ENCODE data around the gene ATF4.

The ATF4 gene

DNA sequence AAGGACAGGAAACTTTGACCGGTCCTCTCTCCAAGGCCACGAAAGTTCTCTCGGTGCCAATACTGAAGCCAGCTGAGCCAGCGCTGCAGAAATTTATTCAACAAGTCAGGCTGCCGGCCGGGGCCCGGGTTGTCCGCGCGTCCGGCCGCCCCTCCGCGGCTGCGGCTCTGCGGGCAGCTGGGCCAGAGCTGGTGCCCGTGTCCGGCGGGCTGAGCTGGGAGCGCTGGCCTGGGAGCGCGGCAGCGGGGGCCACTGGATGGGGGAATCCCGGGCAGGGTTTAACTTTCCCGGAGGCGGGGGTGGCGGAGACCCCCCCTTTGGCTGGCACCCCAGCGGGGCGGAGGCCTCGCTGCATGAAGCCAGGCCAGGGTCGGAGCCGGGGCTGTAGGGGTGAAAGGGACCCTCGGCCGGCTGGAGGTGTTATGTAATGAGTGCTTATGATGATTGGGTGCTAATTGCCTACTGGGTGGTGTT is 37.9 kb downstream of the ATF4 start:
- DNase-seq (ENCODE audit: low read depth) = no peak

DNA sequence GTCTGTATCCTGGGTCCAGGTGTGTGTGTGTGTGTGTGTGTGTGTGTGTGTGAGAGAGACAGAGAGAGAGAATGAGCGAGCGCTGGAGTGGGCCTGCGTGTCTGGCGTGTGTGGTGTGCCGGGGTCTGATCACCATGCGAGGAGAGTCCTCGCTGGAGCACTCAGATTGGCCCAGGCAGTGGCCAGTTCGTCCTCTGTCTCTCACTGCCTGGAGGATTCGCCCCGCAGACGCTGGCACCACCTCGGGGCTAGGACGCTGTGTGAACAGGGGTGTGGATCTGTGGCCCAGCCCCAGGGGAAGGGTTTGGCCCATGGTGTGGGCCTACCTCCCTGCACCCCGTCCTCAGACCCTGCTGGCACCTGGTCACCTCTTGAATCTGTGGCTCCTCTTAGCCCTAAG is 38.6 kb downstream of the ATF4 start:
- no peak for DNase-seq (ENCODE audit: low read depth)

DNA sequence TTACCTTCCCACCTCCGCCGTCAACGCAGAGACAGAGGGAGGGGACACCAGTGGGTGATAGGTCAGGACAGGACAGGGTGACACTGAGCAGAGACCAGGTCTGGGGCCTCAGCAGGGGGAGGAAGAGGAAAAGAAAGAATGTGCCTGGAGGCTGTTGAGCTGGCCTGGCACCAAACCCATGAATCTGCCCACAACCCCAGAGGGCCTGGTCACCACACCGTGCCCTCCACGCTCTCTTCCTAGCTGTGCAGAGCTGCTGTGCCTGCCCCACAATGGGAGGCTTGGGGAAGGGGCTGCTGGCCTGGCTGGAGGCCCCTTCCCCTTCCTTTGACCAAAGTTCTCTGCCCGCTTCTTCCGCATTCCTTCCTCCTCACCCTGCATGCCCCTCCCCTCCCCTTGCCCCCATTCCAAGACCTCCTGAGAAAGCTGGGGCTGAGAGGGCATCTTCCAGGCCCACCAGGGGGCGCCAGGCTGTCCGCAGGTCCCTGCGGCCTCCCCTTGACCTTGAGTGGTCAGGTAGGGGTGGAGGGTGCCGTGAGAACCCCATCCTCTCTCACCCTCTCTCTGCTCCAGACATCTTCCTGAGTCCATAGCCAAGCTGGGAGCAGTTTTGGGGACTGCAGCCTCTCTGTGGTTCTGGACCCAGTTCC is 39.2 kb downstream of the ATF4 start:
- no peak for DNase-seq (ENCODE audit: low read depth)

DNA sequence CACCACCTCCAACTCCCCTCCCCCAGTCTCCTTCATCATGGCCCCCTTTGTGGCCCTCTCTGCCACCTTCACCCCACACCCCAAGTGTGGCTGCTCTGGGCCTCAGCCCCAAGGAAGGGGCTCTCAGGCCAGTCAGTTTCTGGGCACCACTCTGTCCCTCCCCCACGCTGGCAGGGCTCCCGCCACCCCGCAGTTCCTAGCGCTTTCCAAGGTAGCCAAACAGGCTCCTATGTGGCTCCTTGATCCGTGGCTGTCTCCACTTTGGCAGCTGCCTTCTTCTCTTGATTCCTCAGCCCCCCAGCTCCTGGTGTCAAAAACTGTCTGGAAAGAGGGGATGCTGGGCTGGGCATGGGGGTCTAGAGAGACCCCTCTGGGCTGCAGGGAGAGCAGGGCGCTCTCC is 39.8 kb downstream of the ATF4 start:
- no peak for DNase-seq (ENCODE audit: low read depth)

DNA sequence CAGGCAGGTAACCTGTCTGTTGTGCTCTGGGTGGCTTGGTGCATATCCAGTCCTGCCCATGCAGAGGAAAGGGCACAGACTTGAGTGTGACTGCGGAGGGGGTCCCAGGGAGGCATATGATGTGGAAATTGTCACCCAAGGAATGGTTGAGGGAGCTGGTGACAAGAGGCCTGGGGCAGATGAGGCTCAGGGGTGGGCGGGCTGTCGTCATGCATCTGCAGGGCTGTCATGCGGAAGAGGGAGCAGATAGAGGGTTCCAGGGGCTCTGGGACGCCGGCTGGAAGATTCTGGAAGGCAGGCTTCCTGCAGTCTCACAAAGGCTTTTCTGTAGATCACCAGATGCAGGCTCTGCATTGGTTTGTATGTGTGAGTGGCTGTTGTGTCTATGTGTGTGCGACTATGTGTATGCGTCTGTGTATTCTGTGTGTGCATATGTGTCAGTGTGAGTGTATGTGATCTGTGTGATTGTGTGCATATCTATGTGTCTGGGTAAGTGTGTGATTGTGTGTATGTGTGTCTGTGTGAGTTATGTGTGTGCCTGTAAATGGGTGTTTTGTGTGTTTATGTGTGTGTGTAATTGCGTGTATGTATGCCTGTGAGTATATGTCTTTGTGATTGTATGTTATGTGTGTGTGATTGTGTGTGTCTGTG is 42.6 kb downstream of the ATF4 start:
- no peak for DNase-seq (ENCODE audit: low read depth)

DNA sequence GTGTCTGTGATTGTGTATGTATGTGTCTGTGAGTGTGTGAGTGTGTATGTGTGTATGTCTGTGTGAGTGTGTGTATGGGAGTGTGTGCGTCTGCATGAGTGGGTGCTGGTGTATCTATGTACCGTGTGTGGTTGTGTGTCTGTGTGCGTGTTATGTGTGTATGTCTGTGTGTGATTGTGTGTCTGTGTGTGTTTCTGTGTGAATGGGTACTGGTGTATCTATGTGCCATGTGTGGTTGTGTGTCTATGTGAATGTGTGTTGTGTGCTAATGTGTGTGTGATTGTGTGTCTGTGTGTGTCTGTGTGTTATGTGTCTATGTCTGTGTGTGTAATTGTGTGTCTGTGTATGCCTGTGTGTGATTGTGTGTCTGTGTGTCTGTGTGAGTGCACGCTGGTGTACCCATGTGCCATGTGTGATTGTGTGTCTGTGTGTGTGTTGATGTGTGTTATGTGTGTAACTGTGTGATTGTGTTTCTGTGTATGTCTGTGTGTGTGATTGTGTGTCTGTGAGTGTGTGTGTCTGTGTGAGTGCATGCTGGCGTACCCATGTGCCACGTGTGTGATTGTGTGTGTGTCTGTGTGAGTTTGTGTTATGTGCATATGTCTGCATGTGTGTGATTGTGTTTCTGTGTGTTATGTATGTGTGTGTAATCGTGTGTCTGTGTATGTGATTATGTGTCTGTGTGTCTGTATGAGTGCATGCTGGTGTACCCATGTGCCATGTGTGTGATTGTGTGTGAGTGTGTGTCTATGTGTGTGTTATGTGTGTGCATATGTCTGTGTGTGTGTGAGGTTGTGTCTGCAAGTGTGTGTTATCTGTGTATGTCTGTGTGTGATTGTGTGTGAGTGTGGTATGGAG is 43.4 kb downstream of the ATF4 start:
- DNase-seq (ENCODE audit: low read depth) = no peak

DNA sequence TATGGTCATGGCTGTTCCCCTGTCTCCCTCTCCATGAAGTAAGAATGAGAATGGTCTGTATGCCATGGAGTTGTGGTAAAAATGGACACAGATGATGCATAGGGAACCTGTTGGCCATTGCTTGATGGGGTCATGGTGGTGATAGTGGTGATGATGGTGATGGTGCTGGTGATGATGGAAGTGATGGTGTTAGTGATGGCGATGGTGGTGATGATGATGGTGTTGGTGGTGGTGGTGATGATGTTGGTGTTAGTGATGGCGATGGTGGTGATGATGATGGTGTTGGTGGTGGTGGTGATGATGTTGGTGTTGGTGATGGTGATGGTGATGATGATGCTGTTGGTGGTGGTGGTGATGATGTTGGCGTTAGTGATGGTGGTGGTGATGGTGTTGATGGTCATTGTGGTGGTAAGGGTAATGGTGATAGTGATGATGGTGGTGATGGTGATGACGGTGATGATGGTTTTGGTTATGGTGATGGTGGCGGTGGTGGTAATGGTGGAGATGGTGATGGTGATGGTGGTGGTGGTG is 45.1 kb downstream of the ATF4 start:
- DNase-seq (ENCODE audit: low read depth) = no peak

DNA sequence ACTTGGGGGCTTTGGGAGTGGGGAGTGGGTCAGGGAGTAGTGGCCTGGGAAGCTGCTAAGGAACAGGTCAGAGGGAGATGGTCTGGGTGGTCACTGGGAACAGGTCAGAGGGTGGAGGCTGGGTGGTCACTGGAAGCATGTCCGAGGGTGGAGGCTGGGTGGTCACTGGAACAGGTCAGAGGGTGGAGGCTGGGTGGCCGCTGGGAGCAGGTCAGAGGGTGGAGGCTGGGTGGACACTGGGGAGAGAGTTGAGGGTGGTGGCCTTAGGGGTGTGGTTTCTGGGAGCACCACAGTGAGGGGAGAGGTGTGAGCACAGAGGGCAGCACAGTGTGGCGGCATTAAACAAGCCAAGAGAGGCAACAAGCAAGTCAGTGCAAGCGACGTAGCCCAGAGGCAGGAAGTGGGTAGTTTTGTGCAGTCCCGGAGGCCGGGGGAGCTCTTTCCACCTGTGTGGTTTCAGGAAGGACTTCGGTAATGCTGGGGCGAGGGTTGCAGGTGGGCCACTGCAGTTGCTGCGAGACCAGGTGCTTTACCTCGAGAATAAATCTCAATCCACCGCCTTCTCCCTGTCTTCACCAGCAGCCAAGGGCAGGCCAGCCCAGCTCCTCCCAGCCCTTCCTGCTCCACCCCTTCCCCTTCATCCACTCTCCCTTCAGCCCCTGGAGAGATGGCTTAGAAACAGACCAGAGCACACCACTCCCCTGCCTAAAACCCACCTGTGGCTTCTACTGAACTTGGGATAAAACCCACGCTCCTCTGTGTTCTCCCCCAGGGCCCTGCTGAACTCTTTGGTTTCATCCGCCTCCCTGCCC is 47.0 kb downstream of the ATF4 start:
- DNase-seq (ENCODE audit: low read depth) = no peak

DNA sequence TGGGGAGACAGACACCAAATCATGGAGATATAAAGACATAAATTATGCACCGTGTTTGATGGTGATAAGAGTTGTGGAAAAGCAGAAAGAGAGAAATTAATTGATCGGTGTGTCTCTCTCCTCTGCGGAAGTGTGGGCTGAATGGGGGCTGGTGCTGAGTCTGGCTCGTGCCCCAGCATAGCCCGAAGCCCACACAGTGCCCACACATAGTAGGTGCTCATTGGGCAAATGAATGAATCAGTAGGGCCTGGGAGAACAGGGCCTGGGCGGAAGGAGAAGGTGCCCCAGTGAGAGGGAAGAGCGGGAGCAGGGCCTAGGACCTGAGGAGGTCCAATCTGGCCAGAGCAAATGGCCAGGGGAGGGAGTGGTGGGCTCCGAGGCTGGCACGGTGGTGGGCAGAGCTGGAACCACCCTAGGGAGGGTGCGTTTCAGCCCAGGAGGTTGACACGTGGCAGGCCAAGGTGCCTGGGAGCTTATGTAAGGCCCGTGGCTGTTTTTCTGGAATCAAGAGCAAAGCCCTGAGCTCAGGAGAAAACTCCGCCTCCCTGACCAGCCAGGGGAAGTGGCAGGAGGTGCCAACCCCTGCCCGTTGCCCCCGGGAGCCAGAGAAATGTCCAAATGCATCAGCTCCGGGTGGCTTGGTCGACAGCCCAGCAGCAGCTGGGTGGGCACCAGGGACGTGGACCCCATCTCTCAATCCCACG is 48.1 kb downstream of the ATF4 start:
- no peak for DNase-seq (ENCODE audit: low read depth)

DNA sequence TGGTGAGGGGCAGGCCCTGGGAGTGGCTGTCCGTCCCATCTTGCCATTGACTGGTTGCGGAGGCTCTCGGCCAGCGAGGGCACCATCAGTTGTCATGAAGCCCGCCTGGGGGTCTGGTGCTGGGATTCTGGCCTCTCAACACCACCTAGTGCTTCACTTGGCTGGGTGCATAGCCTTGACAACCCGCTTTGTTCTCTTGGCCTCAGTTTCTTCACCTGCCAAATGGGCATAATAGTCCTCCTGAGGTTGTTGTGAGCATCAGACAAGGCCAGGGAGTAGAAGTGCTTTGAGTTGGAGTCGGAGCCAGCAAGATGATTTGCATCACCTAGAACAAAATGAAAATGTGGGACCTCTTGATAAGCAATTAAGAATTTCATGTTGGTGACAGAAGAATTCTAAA is 48.7 kb downstream of the ATF4 start:
- no peak for DNase-seq (ENCODE audit: low read depth)

DNA sequence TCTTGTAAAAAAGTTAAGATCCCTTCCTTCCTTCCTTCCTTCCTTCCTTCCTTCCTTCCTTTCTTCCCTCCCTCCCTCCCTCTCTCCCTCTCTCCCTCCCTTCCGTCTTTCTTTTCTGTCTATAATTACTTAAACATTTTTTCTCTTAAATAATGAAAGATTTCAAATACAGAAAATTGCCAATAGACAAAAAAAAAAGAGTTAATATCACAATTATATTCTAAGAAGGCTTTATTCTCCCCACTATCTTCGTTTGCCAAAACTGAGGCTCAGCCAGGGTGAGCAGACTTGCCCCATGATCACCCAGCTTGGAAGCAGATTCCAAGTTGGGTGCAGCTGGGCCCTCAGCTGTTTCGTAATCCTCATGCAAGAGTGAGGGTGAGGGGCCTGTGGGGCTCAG is 49.9 kb downstream of the ATF4 start:
- no peak for DNase-seq (ENCODE audit: low read depth)

DNA sequence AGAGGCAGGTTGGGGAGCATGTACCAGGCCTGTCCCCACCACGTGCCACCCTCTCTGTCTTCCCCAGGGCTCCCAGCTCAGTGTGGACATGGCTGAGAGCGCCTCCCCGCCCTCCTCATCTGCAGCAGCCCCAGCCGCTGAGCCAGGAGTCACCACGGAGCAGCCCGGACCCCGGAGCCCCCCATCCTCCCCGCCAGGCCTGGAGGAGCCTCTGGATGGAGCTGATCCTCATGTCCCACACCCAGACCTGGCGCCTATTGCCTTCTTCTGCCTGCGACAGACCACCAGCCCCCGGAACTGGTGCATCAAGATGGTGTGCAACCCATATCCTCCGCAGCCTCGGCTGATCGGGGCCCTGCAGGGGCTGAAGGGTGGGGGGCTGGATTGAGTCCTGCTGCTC is 50.3 kb downstream of the ATF4 start, which contains the start of gene CACNA1I:
Gene CACNA1I (plus strand): TSS at position 89 of the 400 bp plus-strand sequence. CDS start 0 bp downstream, at position 89.
- no peak for DNase-seq (ENCODE audit: low read depth)

DNA sequence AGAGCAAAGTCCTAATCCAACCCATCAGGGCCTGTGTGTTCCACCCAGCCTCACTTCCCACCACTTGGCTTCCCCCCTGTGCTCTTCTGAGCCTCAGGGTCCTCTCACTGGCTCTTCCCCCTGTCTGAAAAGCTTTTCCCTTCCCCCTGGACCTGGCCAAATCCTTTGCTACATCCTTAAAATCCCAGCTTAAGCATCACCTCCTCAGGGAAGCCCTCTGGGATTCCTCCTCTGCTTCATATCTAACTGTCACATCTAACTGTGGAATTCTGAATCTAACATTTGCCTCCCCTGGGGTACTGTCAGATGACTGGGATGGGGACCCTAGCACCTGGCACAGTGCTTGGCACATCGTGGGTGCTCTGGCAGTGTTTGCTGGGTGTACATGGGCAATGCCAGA is 51.2 kb downstream of the ATF4 start:
- DNase-seq (ENCODE audit: low read depth) = no peak
